OCI-LY3 (cell line): ENCODE measurements around the gene IMMP2L.

Experiments used
- EZH2phosphoT487 ChIP-seq: fragments of 200-600 bp; shearing (Covaris generic); IDR thresholded peaks from 2 replicates; pipeline ENCODE4 v1.6.1; 2018; ENCODE audit warnings: antibody characterized with exemption, mixed run types, low read depth
- TF ChIP-seq, protein P1 (sequence below): fragments of 200-600, 300-600 bp; sonication (generic); IDR thresholded peaks from 2 replicates; pipeline ENCODE4 v1.5.1; 2014; ENCODE audit warnings: antibody characterized with exemption, low read length, low read depth

DNA sequence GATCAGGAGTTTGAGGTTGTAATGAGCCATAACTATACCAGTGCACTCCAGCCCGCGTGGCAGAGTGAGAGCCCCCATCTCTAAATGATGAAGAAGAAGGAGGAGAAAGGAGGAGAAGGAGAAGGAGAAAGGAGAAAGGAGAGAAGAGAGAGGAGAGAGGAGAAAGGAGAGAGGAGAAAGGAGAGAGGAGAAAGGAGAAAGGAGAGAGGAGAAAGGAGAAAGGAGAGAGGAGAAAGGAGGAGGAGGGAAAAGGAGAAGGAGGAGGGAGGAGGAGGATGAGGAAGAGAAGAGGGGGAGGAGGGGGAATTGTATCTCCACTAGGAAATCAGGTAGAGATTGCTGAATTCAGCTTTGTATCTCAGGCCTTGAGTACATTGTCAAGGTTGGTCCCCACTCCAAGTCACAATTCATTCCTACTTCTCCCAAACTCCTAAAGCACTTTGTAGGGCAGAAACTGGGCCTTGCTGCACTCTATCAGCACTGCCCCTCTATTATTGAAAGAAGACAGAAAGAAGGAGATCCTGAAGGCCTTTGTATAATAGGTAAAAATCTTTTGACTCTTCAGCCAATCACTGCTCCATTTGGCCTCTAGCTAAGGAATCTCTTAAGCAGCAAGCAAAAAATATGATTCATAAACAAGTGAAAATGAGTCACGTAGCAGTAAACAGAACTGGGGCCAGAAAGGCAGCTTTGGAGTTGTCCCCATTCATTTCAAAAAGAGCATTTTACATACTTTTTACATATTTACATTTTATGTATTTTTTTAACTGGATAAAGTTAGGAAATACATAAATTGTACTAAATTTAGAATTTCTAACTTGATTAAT, 178.0 kb downstream of the IMMP2L start:
- TF ChIP-seq, protein P1, sequence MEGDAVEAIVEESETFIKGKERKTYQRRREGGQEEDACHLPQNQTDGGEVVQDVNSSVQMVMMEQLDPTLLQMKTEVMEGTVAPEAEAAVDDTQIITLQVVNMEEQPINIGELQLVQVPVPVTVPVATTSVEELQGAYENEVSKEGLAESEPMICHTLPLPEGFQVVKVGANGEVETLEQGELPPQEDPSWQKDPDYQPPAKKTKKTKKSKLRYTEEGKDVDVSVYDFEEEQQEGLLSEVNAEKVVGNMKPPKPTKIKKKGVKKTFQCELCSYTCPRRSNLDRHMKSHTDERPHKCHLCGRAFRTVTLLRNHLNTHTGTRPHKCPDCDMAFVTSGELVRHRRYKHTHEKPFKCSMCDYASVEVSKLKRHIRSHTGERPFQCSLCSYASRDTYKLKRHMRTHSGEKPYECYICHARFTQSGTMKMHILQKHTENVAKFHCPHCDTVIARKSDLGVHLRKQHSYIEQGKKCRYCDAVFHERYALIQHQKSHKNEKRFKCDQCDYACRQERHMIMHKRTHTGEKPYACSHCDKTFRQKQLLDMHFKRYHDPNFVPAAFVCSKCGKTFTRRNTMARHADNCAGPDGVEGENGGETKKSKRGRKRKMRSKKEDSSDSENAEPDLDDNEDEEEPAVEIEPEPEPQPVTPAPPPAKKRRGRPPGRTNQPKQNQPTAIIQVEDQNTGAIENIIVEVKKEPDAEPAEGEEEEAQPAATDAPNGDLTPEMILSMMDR: no peak
- TF ChIP-seq EZH2phosphoT487: no peak
